ENCODE data around the gene REV1.
"Not testable (repeated sequence)": the region's sequence is repeated elsewhere in the genome, so short reads cannot be mapped to it uniquely, and the experiment has no call there.

REV1 gene

GRCh38 chr2:99399795-99400194 lies 90.0 kb downstream of the REV1 start:
- DNase-seq, result no peak

DNA sequence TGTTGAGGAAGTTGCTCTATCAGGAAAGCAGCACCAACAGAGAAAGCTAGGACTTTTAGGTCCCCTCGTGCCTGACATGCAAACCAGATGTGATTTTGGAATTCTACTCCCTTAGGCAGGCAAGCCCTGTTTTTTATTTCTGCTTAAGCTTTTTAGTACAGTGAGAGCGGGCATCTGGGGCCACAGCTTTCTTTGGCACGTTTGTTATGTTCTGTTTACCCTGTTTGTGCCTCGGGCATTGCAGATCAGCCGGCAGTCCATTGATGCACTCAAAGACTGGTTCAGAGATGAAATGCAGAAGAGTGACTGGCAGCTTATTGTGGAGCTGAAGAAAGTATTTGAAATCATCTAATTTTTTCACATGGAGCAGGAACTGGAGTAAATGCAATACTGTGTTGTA lies 90.8 kb downstream of the REV1 start:
- DNase-seq, result no peak

DNA sequence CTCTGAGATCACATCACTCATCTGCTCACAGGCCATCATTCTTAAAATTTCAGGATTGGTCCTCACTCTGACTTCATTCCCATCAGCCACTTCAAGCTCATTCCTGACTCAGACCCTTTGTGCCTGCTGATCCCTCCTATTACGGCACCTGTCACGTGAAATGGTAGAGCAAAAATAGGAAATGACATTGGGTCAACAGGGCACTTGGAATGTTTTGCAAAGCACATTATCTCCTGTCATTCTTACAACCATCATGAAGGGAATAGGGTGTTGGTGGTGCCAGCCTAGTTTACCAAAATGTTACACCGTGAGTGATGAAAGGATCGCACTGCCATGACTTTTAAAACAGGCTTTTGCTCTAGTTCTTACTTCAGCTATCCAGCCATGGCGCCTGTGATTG lies 91.5 kb downstream of the REV1 start:
- no peak for DNase-seq

GRCh38 chr2:99397266-99397920 lies 92.4 kb downstream of the REV1 start:
- DNase-seq, result no peak

DNA sequence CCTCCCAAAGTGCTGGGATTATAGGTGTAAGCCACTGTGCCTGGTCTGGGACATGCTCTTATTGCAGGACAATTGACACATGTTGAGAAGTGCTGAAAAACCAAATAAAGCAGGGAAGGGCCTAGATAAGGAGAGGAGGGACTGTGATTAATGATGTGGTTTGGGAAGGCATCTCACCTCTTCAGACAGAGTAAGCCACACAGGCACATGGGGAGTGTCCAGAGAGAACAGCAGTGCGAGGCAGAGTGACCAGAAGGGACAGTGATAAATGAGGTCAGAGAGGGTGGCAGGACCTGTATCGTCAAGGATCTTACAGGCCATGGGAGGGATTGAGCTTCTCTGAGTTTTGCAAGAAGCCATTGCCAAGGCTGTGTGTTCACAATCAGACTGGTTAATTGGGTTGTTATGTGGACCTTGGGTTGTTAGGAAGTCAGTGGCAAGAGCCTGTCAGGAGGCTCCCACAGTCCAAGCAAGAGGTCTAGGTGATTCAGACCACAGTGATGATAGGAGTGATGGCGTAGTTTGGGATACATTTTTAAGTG lies 94.2 kb downstream of the REV1 start:
- no peak for DNase-seq

DNA sequence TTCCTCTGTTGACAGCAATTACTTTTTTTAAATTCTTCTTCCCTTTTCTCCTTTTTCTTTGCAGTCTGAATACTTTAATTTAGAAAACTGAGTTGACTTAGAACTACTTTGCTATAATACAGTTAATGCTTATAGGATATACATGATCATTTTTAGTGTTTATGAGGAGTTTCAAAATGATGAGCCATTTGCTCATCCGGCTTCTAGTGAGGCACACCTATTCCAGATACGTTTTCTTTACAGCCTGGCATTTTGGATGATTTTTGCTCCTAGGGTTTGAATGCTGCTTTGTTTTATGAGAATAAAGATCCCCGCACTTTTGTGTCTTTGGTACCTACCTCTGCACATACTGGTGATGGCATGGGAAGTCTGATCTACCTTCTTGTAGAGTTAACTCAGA lies 99.9 kb downstream of the REV1 start:
- no peak for DNase-seq

- no peak for DNase-seq
Observed at GRCh38 chr2:99389371-99389770, 100.4 kb downstream of the REV1 start.

DNA sequence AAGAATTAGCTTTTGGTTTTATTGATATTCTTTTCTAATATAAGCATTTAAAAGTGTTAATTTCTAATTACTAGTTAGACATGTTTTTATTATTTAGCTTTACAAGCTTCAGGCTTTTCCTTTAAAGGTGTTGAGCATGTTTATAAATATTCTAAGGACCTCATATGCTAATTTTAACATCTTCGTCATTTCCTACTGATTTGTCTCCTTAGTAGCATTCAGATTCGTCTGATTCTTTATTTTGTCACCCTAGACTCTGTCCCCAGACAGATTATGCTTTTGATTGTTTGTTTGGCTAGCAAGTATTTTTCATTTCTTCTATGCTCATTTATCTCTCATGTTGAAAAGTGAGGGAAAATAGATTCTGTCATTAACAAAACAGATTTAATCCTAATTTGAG lies 100.9 kb downstream of the REV1 start:
- no peak for DNase-seq

DNA sequence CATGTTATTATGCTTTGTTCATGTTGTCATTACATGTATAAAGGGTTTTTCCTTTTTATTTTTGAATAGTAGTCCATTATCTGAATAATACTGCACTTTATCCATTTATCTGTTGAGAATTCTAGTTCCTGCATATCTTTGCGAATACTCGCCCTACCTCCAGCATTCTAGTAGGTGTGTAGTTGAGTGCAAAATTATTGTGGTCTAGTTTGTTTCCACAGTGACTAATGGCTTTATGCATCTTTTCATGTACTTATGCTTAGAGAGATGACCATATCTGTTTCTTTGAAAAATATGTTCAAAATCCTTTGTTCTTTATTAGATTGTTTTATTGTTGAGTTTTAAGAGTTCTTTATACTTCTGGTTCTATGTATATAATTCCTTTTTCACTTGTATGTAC lies 103.8 kb downstream of the REV1 start:
- no peak for DNase-seq

DNA sequence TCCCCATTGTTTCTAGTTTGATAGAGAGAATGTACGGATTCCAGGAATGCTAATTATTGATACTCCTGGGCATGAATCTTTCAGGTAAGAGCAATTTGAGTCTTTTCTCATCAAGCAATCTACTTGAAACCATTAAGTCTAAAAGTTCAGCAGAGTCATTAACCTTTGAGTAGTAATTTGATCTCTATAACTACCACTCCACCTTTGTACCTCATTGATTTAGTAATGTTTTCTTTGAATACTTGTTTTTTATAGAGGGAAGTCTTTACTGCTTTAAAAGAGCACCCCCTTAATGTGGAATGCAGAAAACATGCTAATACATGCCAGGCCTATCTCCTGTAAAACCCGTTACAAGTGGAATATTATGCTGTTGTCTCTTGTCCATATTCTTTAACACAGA lies 107.7 kb downstream of the REV1 start:
- DNase-seq, result no peak

DNA sequence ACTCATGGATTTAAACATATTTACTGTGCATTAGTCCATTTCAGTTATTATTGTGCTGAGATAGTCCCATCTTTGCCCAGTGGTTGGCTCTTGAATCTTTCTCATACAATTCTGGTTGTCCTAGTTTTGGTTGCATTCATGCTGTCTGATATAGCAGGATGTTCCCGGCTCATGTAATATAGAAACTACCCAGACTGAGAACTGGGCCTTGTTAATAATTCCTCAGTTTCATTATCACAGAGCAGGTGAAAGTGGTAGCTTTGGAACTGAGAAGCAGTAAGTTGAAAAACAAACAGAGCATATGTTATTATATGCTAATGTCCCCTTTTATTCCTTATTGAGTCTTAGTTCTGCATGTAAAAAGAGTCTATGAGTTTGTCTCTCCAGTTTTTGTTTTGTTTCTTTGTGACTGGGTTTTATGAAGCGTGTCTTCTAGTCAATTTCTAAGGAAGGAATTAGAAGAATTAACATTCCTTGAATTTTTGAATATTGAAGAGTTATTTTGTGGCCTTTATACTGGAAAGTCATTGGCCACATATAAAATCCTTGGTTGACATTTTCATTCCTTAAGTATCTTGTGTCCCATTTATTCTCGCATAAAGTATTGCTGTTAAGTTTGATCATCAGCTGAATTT lies 109.3 kb downstream of the REV1 start:
- no peak for DNase-seq

DNA sequence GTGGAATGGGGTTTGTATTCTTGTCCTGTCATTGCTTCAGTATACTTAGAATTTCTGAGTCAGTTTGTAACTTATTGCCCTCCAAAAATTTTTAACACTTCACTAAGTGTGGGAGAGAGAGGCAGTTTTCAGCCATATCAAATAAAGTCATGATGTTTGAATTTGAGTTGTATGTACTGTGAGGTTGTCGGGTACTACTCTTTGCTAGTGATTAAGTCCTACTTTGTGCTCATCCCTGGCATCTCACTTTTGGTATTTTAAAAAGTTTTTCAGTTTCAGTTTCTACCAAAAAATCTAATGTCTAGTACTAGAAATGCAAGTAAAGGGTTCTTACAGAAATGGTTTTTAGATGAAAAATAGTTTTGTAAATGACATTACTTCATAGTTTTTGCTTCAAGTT lies 111.9 kb downstream of the REV1 start:
- no peak for DNase-seq

- DNase-seq, result no peak
Observed at GRCh38 chr2:99376254-99376864, 113.5 kb downstream of the REV1 start.

GRCh38 chr2:99374747-99375146 lies 115.1 kb downstream of the REV1 start:
- DNase-seq, result no peak

DNA sequence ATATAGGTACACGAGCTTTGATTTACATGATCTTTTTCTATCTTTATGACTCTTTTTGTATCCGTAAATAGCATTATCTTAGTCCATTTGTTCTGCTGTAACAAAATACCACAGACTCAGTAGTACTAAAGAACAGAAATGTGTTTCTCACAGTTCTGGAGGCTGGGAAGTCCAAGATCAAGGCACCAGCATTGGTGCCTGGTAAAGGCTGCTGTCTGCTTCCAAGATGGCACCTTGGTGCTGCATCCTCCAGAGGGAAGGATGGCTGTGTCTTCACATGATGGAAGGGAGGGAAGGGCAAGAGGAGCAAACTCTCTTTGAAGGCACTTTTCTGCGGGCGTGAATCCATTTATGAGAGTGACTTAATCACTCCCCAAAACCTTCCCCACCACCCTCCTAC lies 116.7 kb downstream of the REV1 start:
- no peak for DNase-seq

GRCh38 chr2:99368854-99369253 lies 121.0 kb downstream of the REV1 start:
- not testable (repeated sequence) for DNase-seq

GRCh38 chr2:99365661-99366060 lies 124.2 kb downstream of the REV1 start:
- no peak for DNase-seq

DNA sequence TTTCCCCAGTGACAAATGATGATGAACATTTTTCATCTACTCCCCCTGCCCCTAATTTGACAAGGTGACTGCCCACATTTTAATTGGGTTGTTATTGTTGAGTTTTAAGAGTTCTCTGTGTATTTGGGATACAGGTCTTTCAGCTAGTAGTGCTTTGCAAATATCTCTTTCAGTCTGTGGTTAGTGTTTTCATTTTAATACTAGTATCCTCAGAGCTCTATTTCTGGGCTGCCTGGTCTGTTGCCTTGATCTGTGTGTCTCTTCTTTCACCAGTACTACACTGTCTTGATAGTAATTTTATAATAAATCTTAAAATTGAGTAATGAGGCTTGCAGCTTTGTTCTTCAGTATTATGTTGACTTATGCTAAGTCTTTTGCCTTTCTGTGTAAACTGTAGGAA lies 133.0 kb downstream of the REV1 start:
- no peak for DNase-seq

- not testable (repeated sequence) for DNase-seq
Observed at GRCh38 chr2:99354825-99355224, 135.0 kb downstream of the REV1 start.

GRCh38 chr2:99354070-99354469 lies 135.7 kb downstream of the REV1 start:
- DNase-seq, result no peak

Data from NCI-H524 (cell line).